GM18867 (cell line): ENCODE results near the gene CHST11.

ENCODE experiments used
- ATAC-seq: cut with Tn5 transposase; IDR thresholded peaks from one replicate; pipeline ENCODE4 v1.9.1; 2021; ENCODE audit warnings: mild to moderate bottlenecking, moderate library complexity; ENCODE audit not compliant: unreplicated experiment

CHST11 gene

GRCh38 chr12:104501660-104502059 is 44.9 kb downstream of the CHST11 start:
- no peak for ATAC-seq

- ATAC-seq = no peak
These were observed 45.5 kb downstream of the CHST11 start for GRCh38 chr12:104502217-104502616.

- ATAC-seq = no peak
These were observed 45.9 kb downstream of the CHST11 start for GRCh38 chr12:104502638-104503037.

- no peak for ATAC-seq
These were observed 46.4 kb downstream of the CHST11 start for GRCh38 chr12:104503191-104503590.

GRCh38 chr12:104504146-104504545 is 47.4 kb downstream of the CHST11 start:
- ATAC-seq = no peak

- ATAC-seq = peak; percentile 96
These were observed 48.5 kb downstream of the CHST11 start for GRCh38 chr12:104505095-104505818.

- ATAC-seq = no peak
These were observed 50.1 kb downstream of the CHST11 start for GRCh38 chr12:104506676-104507401.

- no peak for ATAC-seq
These were observed 50.9 kb downstream of the CHST11 start for GRCh38 chr12:104507672-104508071.

GRCh38 chr12:104508752-104509446 is 52.2 kb downstream of the CHST11 start:
- no peak for ATAC-seq

- ATAC-seq = no peak
These were observed 53.6 kb downstream of the CHST11 start for GRCh38 chr12:104510145-104510872.

- ATAC-seq = no peak
These were observed 54.2 kb downstream of the CHST11 start for GRCh38 chr12:104510873-104511440.

- ATAC-seq = no peak
These were observed 56.9 kb downstream of the CHST11 start for GRCh38 chr12:104513681-104514080.

GRCh38 chr12:104514092-104514810 is 57.5 kb downstream of the CHST11 start:
- no peak for ATAC-seq

- ATAC-seq = no peak
These were observed 59.2 kb downstream of the CHST11 start for GRCh38 chr12:104515899-104516298.

- ATAC-seq = no peak
These were observed 60.1 kb downstream of the CHST11 start for GRCh38 chr12:104516821-104517220.

- no peak for ATAC-seq
These were observed 61.1 kb downstream of the CHST11 start for GRCh38 chr12:104517880-104518279.

GRCh38 chr12:104519190-104520019 is 62.7 kb downstream of the CHST11 start:
- ATAC-seq = no peak

GRCh38 chr12:104520242-104520900 is 63.6 kb downstream of the CHST11 start:
- ATAC-seq = no peak

GRCh38 chr12:104521731-104522130 is 65.0 kb downstream of the CHST11 start:
- ATAC-seq = no peak
